ENCODE data around the gene KIAA0753.

DNA sequence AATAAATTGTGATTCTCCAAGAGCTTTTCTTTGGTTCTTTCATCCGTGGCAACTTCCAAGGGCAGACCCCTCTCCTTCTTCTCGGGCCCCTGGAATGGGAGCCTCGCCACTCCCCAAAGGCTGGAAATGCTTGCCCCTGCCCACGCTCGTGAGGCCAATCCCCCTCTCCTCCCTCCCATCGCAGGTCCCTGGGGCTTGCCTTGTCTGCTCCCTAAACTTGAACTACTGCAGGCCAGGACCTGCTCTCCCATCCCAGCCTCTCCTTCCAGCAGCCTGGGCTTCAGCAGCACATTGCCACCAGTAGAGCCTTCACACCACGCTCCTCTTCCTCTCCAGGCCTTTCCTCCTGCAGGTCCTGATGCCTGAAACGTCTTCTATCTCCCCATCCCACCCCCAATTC, 95.2 kb downstream of the KIAA0753 start:
- TF ChIP-seq, protein P1, sequence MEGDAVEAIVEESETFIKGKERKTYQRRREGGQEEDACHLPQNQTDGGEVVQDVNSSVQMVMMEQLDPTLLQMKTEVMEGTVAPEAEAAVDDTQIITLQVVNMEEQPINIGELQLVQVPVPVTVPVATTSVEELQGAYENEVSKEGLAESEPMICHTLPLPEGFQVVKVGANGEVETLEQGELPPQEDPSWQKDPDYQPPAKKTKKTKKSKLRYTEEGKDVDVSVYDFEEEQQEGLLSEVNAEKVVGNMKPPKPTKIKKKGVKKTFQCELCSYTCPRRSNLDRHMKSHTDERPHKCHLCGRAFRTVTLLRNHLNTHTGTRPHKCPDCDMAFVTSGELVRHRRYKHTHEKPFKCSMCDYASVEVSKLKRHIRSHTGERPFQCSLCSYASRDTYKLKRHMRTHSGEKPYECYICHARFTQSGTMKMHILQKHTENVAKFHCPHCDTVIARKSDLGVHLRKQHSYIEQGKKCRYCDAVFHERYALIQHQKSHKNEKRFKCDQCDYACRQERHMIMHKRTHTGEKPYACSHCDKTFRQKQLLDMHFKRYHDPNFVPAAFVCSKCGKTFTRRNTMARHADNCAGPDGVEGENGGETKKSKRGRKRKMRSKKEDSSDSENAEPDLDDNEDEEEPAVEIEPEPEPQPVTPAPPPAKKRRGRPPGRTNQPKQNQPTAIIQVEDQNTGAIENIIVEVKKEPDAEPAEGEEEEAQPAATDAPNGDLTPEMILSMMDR (IDR thresholded peaks at IDR 0.05; ENCODE audit: low read depth, low read length, poor library complexity, severe bottlenecking), result no peak
- TF ChIP-seq EZH2phosphoT487 (IDR thresholded peaks at IDR 0.05; ENCODE audit: borderline replicate concordance, low read length), result no peak
